ENCODE measurements around the gene CIAO1. TPM values are rescaled to one million over a fixed set of nuclear protein-coding genes. Genes with fewer than 3 reads are reported as not detected.
"Not testable (repeated sequence)": the region's sequence is repeated elsewhere in the genome, so short reads cannot be mapped to it uniquely, and the experiment has no call there.

Gene CIAO1
- total RNA-seq, 2 donors from 2014 or later, result 77.0 to 79.7 TPM

- H3K27me3 ChIP-seq, result no peaks in the 10 kb centered on the region
- no peaks in the 10 kb centered on the region for H3K4me1 ChIP-seq
- no peaks in the 10 kb centered on the region for H3K9me3 ChIP-seq
- H3K4me3 ChIP-seq, result no peak overlapping the region
- peaks cover 89% of the 10 kb centered on the region for H3K36me3 ChIP-seq
- no peak overlapping the region for H3K27ac ChIP-seq
- TF ChIP-seq CTCF (IDR thresholded peaks at IDR 0.05), result no peak
- no peak for DNase-seq (ENCODE audit: low spot score)
These were observed 8.5 kb downstream of the CIAO1 start for GRCh38 chr2:96274355-96275056.

- H3K27me3 ChIP-seq, result no peaks in the 10 kb centered on the region
- H3K36me3 ChIP-seq, result peaks cover 91% of the 10 kb centered on the region
- no peak for TF ChIP-seq CTCF (IDR thresholded peaks at IDR 0.05)
These were observed 10.9 kb downstream of the CIAO1 start for GRCh38 chr2:96276787-96277499.

DNA sequence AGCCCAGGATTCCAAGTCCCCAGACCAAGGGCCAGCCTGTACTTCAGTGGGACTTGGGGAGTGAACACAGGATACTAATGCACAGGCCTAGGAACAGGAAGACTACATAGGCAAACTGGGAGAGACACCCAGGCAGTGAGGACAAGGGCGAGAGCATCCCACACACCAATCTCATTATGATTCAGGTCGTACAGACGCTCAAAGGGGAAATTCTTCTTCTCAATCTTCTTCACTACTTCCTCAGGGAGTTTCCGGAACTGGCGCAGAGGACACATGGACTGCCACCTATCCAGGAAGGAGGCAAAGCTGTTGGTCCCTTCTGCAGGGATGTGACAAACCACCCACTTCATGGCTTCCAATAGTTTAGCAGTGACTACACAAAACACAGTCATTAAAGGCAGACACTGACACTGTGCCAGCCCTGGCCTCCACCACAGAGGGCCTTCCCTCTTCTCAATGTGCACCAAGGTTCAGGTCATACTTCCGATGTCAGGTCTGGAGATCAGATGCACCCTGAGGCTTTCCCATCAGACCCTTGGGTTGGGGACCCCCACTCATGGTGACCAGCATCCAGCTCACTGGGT is 21.3 kb downstream of the CIAO1 start:
- TF ChIP-seq CTCF (IDR thresholded peaks at IDR 0.05), result no peak
- Histone ChIP-seq H3K36me3 (peaks cover 100% of the 10 kb centered on the region), H3K27me3 (no peaks in the 10 kb centered on the region), H3K4me3 (no peak overlapping the region), H3K4me1 (no peaks in the 10 kb centered on the region), H3K27ac (no peak overlapping the region), H3K9me3 (no peaks in the 10 kb centered on the region)
- no peak for DNase-seq (ENCODE audit: low spot score)

More at GRCh38 chr2:96276787-96277499, 10.9 kb downstream of the CIAO1 start:
- Histone ChIP-seq H3K27ac (no peak overlapping the region), H3K4me3 (no peak overlapping the region), H3K4me1 (no peaks in the 10 kb centered on the region), H3K9me3 (no peaks in the 10 kb centered on the region)
- no peak for DNase-seq (ENCODE audit: low spot score)

DNA sequence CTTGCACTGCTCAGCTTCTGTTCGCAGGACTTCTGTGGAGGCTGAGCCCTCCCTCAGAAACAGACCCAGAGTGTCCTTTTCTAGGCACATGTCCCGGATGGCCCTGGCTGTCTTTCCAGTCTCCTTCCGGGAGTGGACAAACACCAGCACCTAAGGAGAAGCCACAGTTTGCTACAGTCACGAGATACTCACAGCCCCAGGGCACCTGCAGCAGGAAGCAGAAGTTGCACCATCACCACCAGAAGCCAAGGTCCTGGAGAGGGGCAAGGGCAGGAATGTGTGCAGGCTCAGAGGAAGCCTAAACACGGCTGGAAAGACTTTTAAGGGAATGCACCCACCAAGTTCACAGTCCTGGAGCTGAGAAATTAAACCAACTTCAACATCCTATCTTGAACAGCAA is 25.7 kb downstream of the CIAO1 start:
- no peak for TF ChIP-seq CTCF (IDR thresholded peaks at IDR 0.05)
- H3K27ac ChIP-seq, result no peak overlapping the region

GRCh38 chr2:96294271-96294670 is 28.2 kb downstream of the CIAO1 start:
- H3K4me1 ChIP-seq, result not testable (repeated sequence)

More for the DNA sequence above, 25.7 kb downstream of the CIAO1 start:
- no peak for DNase-seq (ENCODE audit: low spot score)
- Histone ChIP-seq H3K36me3 (peaks cover 99% of the 10 kb centered on the region), H3K4me1 (no peaks in the 10 kb centered on the region), H3K27me3 (no peaks in the 10 kb centered on the region), H3K9me3 (no peaks in the 10 kb centered on the region), H3K4me3 (no peak overlapping the region)

DNA sequence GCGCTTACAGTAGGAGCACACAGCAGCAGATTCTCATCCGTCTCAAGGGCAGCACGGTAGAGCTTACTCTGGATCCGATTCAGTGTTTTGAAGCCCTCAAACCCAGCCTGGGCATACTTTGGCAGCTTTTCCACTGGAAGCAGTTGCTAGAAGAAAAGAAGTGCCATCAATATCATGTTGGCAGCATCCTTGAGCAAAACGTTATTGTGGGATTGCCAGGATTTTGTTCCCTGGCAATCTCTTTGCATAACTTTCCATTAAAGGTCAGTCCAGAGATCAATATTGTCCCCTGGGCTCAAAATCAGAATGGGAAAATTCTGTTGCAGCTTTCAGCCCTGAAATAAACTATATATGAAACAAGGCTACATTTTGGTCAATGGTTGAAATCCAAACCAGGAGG is 30.9 kb downstream of the CIAO1 start:
- H3K4me3 ChIP-seq, result no peak overlapping the region
- DNase-seq (ENCODE audit: low spot score), result no peak
- H3K36me3 ChIP-seq, result peaks cover 99% of the 10 kb centered on the region
- no peak for TF ChIP-seq CTCF (IDR thresholded peaks at IDR 0.05)
- no peaks in the 10 kb centered on the region for H3K9me3 ChIP-seq
- no peaks in the 10 kb centered on the region for H3K27me3 ChIP-seq
- no peak overlapping the region for H3K27ac ChIP-seq
- H3K4me1 ChIP-seq, result no peaks in the 10 kb centered on the region

More at GRCh38 chr2:96294271-96294670, 28.2 kb downstream of the CIAO1 start:
- not testable (repeated sequence) for H3K4me3 ChIP-seq; H3K27ac ChIP-seq; H3K27me3 ChIP-seq; H3K9me3 ChIP-seq; DNase-seq (ENCODE audit: low spot score)
- peaks cover 99% of the 10 kb centered on the region for H3K36me3 ChIP-seq
